HCT116 (cell line): ENCODE results near the gene STK39. TPM values are rescaled to one million over a fixed set of nuclear protein-coding genes. Genes with fewer than 3 reads are reported as not detected.

Experiments used
- ATAC-seq: fragments of 200-7000 bp; cut with Tn5 transposase; 2 replicates; pipeline ENCODE4 v1.9.1; 2020; ENCODE audit warnings: mild to moderate bottlenecking, moderate library complexity
- BruUV-seq: library from RNA; stranded (reverse); fragments of 400-500 nt; replicated peaks from 2 replicates; lab custom pipeline; 2021; lab: Mats Ljungman, UMichigan
- CTCF ChIA-PET: fragments of 300-600 bp; sonication (Branson Sonifier 250); formaldehyde crosslinking; loops from one replicate; lab custom pipeline; 2021; ENCODE audit warnings: antibody characterized with exemption; lab: Charles Lee
- POLR2A ChIA-PET: fragments of 300-600, 350-600 bp; sonication (Branson Sonifier 250); formaldehyde crosslinking; loops from one replicate; lab custom pipeline; 2021; ENCODE audit warnings: antibody characterized with exemption; lab: Charles Lee
- RAD21 ChIA-PET, 2 experiments: fragments of 300-600 bp; sonication (Branson Sonifier 250); formaldehyde crosslinking; loops; one replicate each; lab custom pipeline; 2023; ENCODE audit warnings: low total read pairs in 2 of 2; ENCODE audit not compliant: uncharacterized antibody in 2 of 2, unreplicated experiment in 2 of 2, low non-redundant PET in 1 of 2; lab: Charles Lee
- DNase-seq: peaks from one replicate; pipeline ENCODE4 v3.0.0-alpha.2; 2010; ENCODE audit warnings: low read depth, low spot score
- H2AFZ ChIP-seq: fragments of 200-600 bp; shearing (Covaris generic), sonication (generic); 2 replicates; pipeline ENCODE4 v1.6.1; 2017; ENCODE audit warnings: low read depth, mixed run types, mixed read lengths, antibody characterized with exemption, low read length; ENCODE audit not compliant: poor library complexity, severe bottlenecking
- H3K27ac ChIP-seq: 2 replicates; pipeline ENCODE4 v1.5.1; 2012; ENCODE audit warnings: low read depth, low read length
- H3K27me3 ChIP-seq: fragments of 200-600 bp; sonication (generic); 2 replicates; pipeline ENCODE4 v1.6.1; 2016; ENCODE audit warnings: mixed run types, low read length, mixed read lengths; ENCODE audit not compliant: insufficient read depth
- H3K36me3 ChIP-seq, 2 experiments: fragments of 200-500 bp in 1 of 2; fragments of 200-600 bp in 1 of 2; sonication (Bioruptor generic) in 1 of 2; sonication (generic) in 1 of 2; 2 replicates each; pipeline versions ENCODE4 v1.5.1 to v1.6.1; 2014 to 2016; ENCODE audit warnings: low read length in 2 of 2, inconsistent platforms in 1 of 2, mixed read lengths in 1 of 2, mixed run types in 1 of 2; ENCODE audit not compliant: insufficient read depth in 2 of 2, control insufficient read depth in 1 of 2
- H3K4me1 ChIP-seq, 2 experiments: fragments of 200-600 bp in 1 of 2; sonication (generic) in 1 of 2; 2 replicates each; pipeline versions ENCODE4 v1.5.1 to v1.6.1; 2012 to 2017; ENCODE audit warnings: low read length in 2 of 2, inconsistent platforms in 1 of 2, mild to moderate bottlenecking in 1 of 2, mixed read lengths in 1 of 2, mixed run types in 1 of 2, moderate library complexity in 1 of 2; ENCODE audit not compliant: insufficient read depth in 2 of 2, control insufficient read depth in 1 of 2
- H3K4me2 ChIP-seq: fragments of 200-600 bp; sonication (generic); 2 replicates; pipeline ENCODE4 v1.6.1; 2017; ENCODE audit warnings: mixed run types, low read length, mixed read lengths
- H3K4me3 ChIP-seq, 2 experiments: fragments of 200-600 bp in 1 of 2; sonication (generic) in 1 of 2; replicated peaks in 1 of 2; 2 replicates each; pipeline ENCODE4 v1.5.1; 2011 to 2016; ENCODE audit warnings: low read length in 2 of 2, control low read depth in 1 of 2, low read depth in 1 of 2, mild to moderate bottlenecking in 1 of 2, mixed read lengths in 1 of 2, mixed run types in 1 of 2
- H3K79me2 ChIP-seq: fragments of 200-600 bp; sonication (generic); 2 replicates; pipeline ENCODE4 v1.6.1; 2017; ENCODE audit warnings: mild to moderate bottlenecking, mixed run types, low read length, moderate library complexity, mixed read lengths; ENCODE audit not compliant: insufficient read depth
- H3K9ac ChIP-seq: fragments of 200-600 bp; sonication (generic); 2 replicates; pipeline ENCODE4 v1.6.1; 2016; ENCODE audit warnings: low read length, mixed read lengths
- H3K9me2 ChIP-seq: fragments of 200-600 bp; sonication (generic), shearing (Covaris generic); 2 replicates; pipeline ENCODE4 v1.6.1; 2017; ENCODE audit warnings: mixed run types, mild to moderate bottlenecking, moderate library complexity; ENCODE audit not compliant: insufficient read depth
- H3K9me3 ChIP-seq, 2 experiments: fragments of 200-500 bp in 1 of 2; fragments of 200-600 bp in 1 of 2; sonication (Bioruptor generic) in 1 of 2; sonication (generic) in 1 of 2; 2 replicates each; pipeline ENCODE4 v1.6.1; 2014 to 2017; ENCODE audit warnings: low read length in 2 of 2, mixed read lengths in 2 of 2, inconsistent platforms in 1 of 2, low read depth in 1 of 2, mild to moderate bottlenecking in 1 of 2, mixed run types in 1 of 2, moderate library complexity in 1 of 2; ENCODE audit not compliant: control insufficient read depth in 1 of 2, insufficient read depth in 1 of 2
- H4K20me1 ChIP-seq: fragments of 200-600 bp; sonication (generic), shearing (Covaris generic); 2 replicates; pipeline ENCODE4 v1.6.1; 2017; ENCODE audit warnings: mixed run types, mild to moderate bottlenecking, moderate library complexity; ENCODE audit not compliant: insufficient read depth
- CEBPB ChIP-seq: IDR thresholded peaks from 2 replicates; pipeline ENCODE4 v1.6.1; 2012; ENCODE audit warnings: low read depth
- ELF1 ChIP-seq: IDR thresholded peaks from 2 replicates; pipeline ENCODE4 v1.6.1; 2012; ENCODE audit warnings: low read depth, borderline replicate concordance
- EZH2phosphoT487 ChIP-seq: fragments of 200-600 bp; IDR thresholded peaks from 2 replicates; pipeline ENCODE4 v1.6.1; 2018; ENCODE audit warnings: antibody characterized with exemption, borderline replicate concordance
- FOSL1 ChIP-seq: IDR thresholded peaks from 2 replicates; pipeline ENCODE4 v1.6.1; 2012; ENCODE audit warnings: low read depth
- JUND ChIP-seq: IDR thresholded peaks from 2 replicates; pipeline ENCODE4 v1.6.1; 2012
- POLR2AphosphoS5 ChIP-seq: IDR thresholded peaks from 2 replicates; pipeline ENCODE4 v1.6.1; 2011; ENCODE audit warnings: mild to moderate bottlenecking, low read depth, low read length, moderate library complexity
- RAD21 ChIP-seq: IDR thresholded peaks from 2 replicates; pipeline ENCODE4 v1.6.1; 2012; ENCODE audit warnings: low read depth, mild to moderate bottlenecking
- SIN3A ChIP-seq: IDR thresholded peaks from 2 replicates; pipeline ENCODE4 v1.6.1; 2012; ENCODE audit warnings: low read depth
- SRF ChIP-seq: IDR thresholded peaks from 2 replicates; pipeline ENCODE4 v1.6.1; 2012; ENCODE audit warnings: low read depth
- TCF7L2 ChIP-seq: IDR thresholded peaks from 2 replicates; pipeline ENCODE4 v1.7.0; 2011; ENCODE audit warnings: borderline replicate concordance, inconsistent platforms; ENCODE audit not compliant: insufficient read depth, insufficient read length; ENCODE audit errors: extremely low read depth
- YY1 ChIP-seq: IDR thresholded peaks from 2 replicates; pipeline ENCODE4 v1.6.1; 2011; ENCODE audit warnings: low read length, low read depth, moderate library complexity, mild to moderate bottlenecking; ENCODE audit not compliant: insufficient replicate concordance; ENCODE audit errors: extremely low read depth
- ZFX ChIP-seq: fragments of 450-650 bp; IDR thresholded peaks from 2 replicates; pipeline ENCODE4 v1.6.1; 2017
- ZNF274 ChIP-seq: fragments of 200-500 bp; sonication (Bioruptor generic); IDR thresholded peaks from 2 replicates; pipeline ENCODE4 v1.6.1; 2014; ENCODE audit warnings: mild to moderate bottlenecking, low read depth, low read length, inconsistent platforms
- intact Hi-C: fragments of 100-400 bp; cut with micrococcal nuclease; formaldehyde crosslinking; loops from 2 replicates; pipeline ENCODE4 v1.10.0; 2022
- total RNA-seq: library from RNA; stranded (reverse); gene quantifications from one replicate; pipeline ENCODE4 v1.2.1, GENCODE V29; 2021; ENCODE audit not compliant: unreplicated experiment
- TF ChIP-seq, protein P1 (sequence below): IDR thresholded peaks from 2 replicates; pipeline ENCODE4 v1.6.1; 2012
- TF ChIP-seq, protein P2 (sequence below): IDR thresholded peaks from 2 replicates; pipeline ENCODE4 v1.6.1; 2011; ENCODE audit warnings: mild to moderate bottlenecking, low read length, moderate library complexity; ENCODE audit not compliant: insufficient replicate concordance; ENCODE audit errors: extremely low read depth

STK39 gene
- total RNA-seq, 1 experiment from 2014 or later = 118 TPM

DNA sequence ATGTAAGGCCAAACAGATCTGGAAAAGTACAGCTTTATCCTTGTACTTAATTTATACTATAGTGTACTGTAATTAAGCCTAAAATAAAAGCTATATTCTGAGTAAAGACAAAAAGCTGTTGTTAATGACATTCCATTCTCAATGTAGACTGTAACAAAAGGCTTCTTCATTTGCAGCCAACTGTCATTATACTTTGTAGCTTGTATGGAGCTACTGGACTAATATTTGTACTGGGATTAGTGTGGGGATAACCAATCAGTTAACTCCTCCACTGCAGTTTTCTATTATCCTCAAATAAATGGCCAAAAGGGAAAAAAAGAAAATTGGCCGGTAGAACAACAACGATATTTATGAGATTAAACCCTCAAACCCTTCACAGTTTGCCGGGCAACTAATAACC lies 66.5 kb downstream of the STK39 start:
- Histone ChIP-seq H3K36me3 (peaks cover 0 to 3% of the 10 kb centered on the region in 2 experiments; a peak in 1 of 4 replicates), H3K27ac (no peak overlapping the region), H3K9me3 (no peaks in the 10 kb centered on the region), H3K4me3 (no peak overlapping the region), H3K79me2 (peaks cover 99% of the 10 kb centered on the region)
- CTCF ChIA-PET = no interaction called here
- RAD21 ChIA-PET = no interaction called here
- POLR2A ChIA-PET = no interaction called here
- TF ChIP-seq ELF1 = no peak
- no peak for TF ChIP-seq JUND
- TF ChIP-seq, protein P1, sequence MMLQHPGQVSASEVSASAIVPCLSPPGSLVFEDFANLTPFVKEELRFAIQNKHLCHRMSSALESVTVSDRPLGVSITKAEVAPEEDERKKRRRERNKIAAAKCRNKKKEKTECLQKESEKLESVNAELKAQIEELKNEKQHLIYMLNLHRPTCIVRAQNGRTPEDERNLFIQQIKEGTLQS = no peak
- TF ChIP-seq, protein P2, sequence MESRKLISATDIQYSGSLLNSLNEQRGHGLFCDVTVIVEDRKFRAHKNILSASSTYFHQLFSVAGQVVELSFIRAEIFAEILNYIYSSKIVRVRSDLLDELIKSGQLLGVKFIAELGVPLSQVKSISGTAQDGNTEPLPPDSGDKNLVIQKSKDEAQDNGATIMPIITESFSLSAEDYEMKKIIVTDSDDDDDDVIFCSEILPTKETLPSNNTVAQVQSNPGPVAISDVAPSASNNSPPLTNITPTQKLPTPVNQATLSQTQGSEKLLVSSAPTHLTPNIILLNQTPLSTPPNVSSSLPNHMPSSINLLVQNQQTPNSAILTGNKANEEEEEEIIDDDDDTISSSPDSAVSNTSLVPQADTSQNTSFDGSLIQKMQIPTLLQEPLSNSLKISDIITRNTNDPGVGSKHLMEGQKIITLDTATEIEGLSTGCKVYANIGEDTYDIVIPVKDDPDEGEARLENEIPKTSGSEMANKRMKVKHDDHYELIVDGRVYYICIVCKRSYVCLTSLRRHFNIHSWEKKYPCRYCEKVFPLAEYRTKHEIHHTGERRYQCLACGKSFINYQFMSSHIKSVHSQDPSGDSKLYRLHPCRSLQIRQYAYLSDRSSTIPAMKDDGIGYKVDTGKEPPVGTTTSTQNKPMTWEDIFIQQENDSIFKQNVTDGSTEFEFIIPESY = no peak
- TF ChIP-seq ZNF274 = no peak
- TF ChIP-seq, all 23 proteins: peak for 0
- intact Hi-C loops = no loop called here
- no peak overlapping the region for H3K9ac ChIP-seq
- no peaks in the 10 kb centered on the region for H3K27me3 ChIP-seq
- H3K4me2 ChIP-seq = no peak overlapping the region
- ATAC-seq (no peak), DNase-seq (no peak)
- peaks cover 53 to 79% of the 10 kb centered on the region in 2 experiments for H3K4me1 ChIP-seq
- BruUV-seq = no TSS peak
- no peaks in the 10 kb centered on the region for H4K20me1 ChIP-seq
- no peak overlapping the region for H2AFZ ChIP-seq
- H3K9me2 ChIP-seq = no peaks in the 10 kb centered on the region

DNA sequence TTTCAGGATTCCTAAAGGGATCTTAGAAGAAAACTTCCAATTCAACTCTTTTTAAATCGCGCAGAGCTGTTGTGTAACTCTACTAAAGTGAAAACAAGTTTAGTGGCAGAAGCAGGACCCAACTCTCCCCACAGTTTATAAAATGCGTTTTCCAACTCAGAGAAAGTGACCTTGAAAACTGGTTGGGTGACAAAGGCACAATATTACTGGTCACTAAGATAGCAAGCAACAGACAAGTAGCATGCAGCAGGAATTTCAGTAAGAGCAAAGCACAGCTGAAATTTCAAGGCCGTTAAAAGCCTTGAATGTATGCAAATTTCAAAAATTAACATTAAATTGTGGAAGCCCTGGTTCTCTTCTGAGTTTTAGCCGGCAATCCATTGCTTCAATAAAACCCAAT lies 66.9 kb downstream of the STK39 start:
- ChIA-PET CTCF (no interaction called here), POLR2A (no interaction called here), RAD21 (no interaction called here)
- no peak overlapping the region for H3K4me3 ChIP-seq
- H3K4me2 ChIP-seq = no peak overlapping the region
- DNase-seq = no peak
- TF ChIP-seq JUND = no peak
- no peak for TF ChIP-seq FOSL1
- no peak for TF ChIP-seq SIN3A
- TF ChIP-seq SRF = no peak
- TF ChIP-seq YY1 = no peak
- no peak for TF ChIP-seq ZFX
- no peak for TF ChIP-seq RAD21
- TF ChIP-seq TCF7L2 = no peak
- TF ChIP-seq ELF1 = no peak
- no peak for TF ChIP-seq EZH2phosphoT487
- no peak for TF ChIP-seq POLR2AphosphoS5
- no peak for TF ChIP-seq CEBPB
- peaks cover 49 to 75% of the 10 kb centered on the region in 2 experiments for H3K4me1 ChIP-seq
- H3K27me3 ChIP-seq = no peaks in the 10 kb centered on the region
- no peak overlapping the region for H3K27ac ChIP-seq
- H3K9me3 ChIP-seq = no peaks in the 10 kb centered on the region
- peaks cover 99% of the 10 kb centered on the region for H3K79me2 ChIP-seq
- H4K20me1 ChIP-seq = no peaks in the 10 kb centered on the region
- H2AFZ ChIP-seq = no peak overlapping the region
- no peak for ATAC-seq
- no peaks in the 10 kb centered on the region for H3K9me2 ChIP-seq
- intact Hi-C loops = no loop called here
- peaks cover 0 to 3% of the 10 kb centered on the region in 2 experiments; a peak in 1 of 4 replicates for H3K36me3 ChIP-seq
- H3K9ac ChIP-seq = no peak overlapping the region
- BruUV-seq = no TSS peak
